Activated CD8-positive, alpha-beta memory T cell treated with anti-CD3 and anti-CD28 coated beads, Interleukin-2, amount 50 U/mL, for 24 hours (primary cell): ENCODE data around the gene ITPR2.
"Not testable (repeated sequence)": the region's sequence is repeated elsewhere in the genome, so short reads cannot be mapped to it uniquely, and the experiment has no call there.

Experiments used
- DNase-seq: peaks from one replicate; pipeline ENCODE4 v3.0.0-alpha.2; 2020; ENCODE audit errors: extremely low read depth

ITPR2 gene

GRCh38 chr12:26786865-26787514, 46.0 kb downstream of the ITPR2 start:
- DNase-seq = no peak

- DNase-seq = no peak
These were observed 46.5 kb downstream of the ITPR2 start for GRCh38 chr12:26786491-26786864.

GRCh38 chr12:26783816-26784379, 49.1 kb downstream of the ITPR2 start:
- DNase-seq = not testable (repeated sequence)

GRCh38 chr12:26783131-26783526, 49.9 kb downstream of the ITPR2 start:
- DNase-seq = no peak

- DNase-seq = no peak
These were observed 50.4 kb downstream of the ITPR2 start for GRCh38 chr12:26782372-26783130.

- not testable (repeated sequence) for DNase-seq
These were observed 52.3 kb downstream of the ITPR2 start for GRCh38 chr12:26780656-26781055.

GRCh38 chr12:26778173-26778775, 54.7 kb downstream of the ITPR2 start:
- DNase-seq = not testable (repeated sequence)

- no peak for DNase-seq
These were observed 55.8 kb downstream of the ITPR2 start for GRCh38 chr12:26777236-26777635.

GRCh38 chr12:26775991-26776390, 57.0 kb downstream of the ITPR2 start:
- DNase-seq = not testable (repeated sequence)

GRCh38 chr12:26773313-26774104, 59.5 kb downstream of the ITPR2 start:
- DNase-seq = no peak

GRCh38 chr12:26771861-26772260, 61.1 kb downstream of the ITPR2 start:
- no peak for DNase-seq

GRCh38 chr12:26770239-26771070, 62.5 kb downstream of the ITPR2 start:
- no peak for DNase-seq

GRCh38 chr12:26769611-26770010, 63.4 kb downstream of the ITPR2 start:
- no peak for DNase-seq

- DNase-seq = no peak
These were observed 64.1 kb downstream of the ITPR2 start for GRCh38 chr12:26768611-26769603.

GRCh38 chr12:26767865-26768264, 65.1 kb downstream of the ITPR2 start:
- DNase-seq = no peak

GRCh38 chr12:26767116-26767515, 65.9 kb downstream of the ITPR2 start:
- no peak for DNase-seq

- DNase-seq = no peak
These were observed 70.8 kb downstream of the ITPR2 start for GRCh38 chr12:26762186-26762585.

GRCh38 chr12:26761775-26762174, 71.2 kb downstream of the ITPR2 start:
- no peak for DNase-seq

GRCh38 chr12:26760657-26761293, 72.2 kb downstream of the ITPR2 start:
- no peak for DNase-seq
